HEK293 (cell line): ENCODE measurements around the gene TSR3.

Experiments used
- CTCF ChIP-seq: fragments of 450-650 bp; formaldehyde crosslinking; IDR thresholded peaks from 2 replicates; pipeline ENCODE4 v1.5.1; 2016; ENCODE audit warnings: missing biosample characterization, missing genetic modification characterization
- YY1 ChIP-seq: fragments of 450-650 bp; formaldehyde crosslinking; IDR thresholded peaks from 2 replicates; pipeline ENCODE4 v1.5.1; 2018; ENCODE audit warnings: missing biosample characterization, missing genetic modification characterization
- ZBTB21 ChIP-seq: fragments of 450-650 bp; formaldehyde crosslinking; IDR thresholded peaks from 2 replicates; pipeline ENCODE4 v1.5.1; 2017; ENCODE audit warnings: missing biosample characterization, missing genetic modification characterization
- ZBTB8A ChIP-seq: fragments of 450-650 bp; formaldehyde crosslinking; IDR thresholded peaks from 2 replicates; pipeline ENCODE4 v1.5.1; 2016; ENCODE audit warnings: missing biosample characterization, missing genetic modification characterization
- ZNF175 ChIP-seq: fragments of 450-650 bp; formaldehyde crosslinking; IDR thresholded peaks from 2 replicates; pipeline ENCODE4 v1.5.1; 2016; ENCODE audit warnings: missing biosample characterization, missing genetic modification characterization

GRCh38 chr16:1347286-1347855 lies 4.3 kb downstream of the TSR3 start:
- TF ChIP-seq CTCF (tag by site-specific recombination) (no peak), ZNF175 (tag by site-specific recombination) (no peak), YY1 (tag by site-specific recombination) (no peak), ZBTB21 (tag by site-specific recombination) (no peak), ZBTB8A (tag by site-specific recombination) (no peak)
